Measurements from ENCODE around the gene MLX. TPM values are rescaled to one million over a fixed set of nuclear protein-coding genes. Genes with fewer than 3 reads are reported as not detected.

The MLX gene
- total and polyA plus RNA-seq, 2 of the 8 experiments (the other 6 are each of a cell fraction or from before 2014, with no cell fraction given) = 27.0 to 27.5 TPM

DNA sequence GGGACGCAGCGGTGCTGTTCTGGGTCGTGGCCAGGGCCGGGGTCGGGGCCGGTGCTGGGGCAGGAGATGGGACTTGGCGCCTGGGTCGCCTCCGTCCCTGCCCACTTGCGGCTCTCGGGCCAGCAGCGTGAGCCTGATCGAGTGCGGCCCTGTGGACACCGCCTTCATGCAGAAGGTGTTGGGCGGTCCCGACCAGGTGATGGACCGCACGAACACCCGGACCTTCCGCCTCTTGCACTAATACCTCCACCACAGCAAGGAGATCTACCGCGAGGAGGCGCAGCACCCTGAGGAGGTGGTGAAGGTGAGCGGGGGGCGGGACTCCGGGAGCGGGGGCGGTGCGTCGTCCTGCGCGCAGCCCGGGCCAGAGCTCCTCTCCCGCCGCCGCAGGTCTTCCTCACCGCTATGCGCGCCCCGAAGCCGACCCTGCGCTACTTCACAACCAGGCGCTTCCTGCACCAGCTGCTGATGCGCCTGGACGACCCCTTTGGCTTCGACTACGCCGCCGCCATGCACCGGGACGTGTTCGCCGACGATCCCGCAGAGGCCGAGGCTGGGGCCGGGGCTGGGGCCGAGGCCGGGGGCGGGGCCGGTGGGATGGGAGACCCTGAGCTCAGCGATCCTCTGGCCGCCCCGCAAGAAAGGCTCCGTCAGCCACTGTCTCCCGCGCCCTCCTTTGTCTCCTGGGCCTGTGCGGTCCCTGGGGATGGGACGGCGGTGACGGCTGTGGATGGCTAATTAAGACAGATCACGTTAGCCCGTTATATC is 18.6 kb upstream of the MLX start (continued):
- TF ChIP-seq RNF2 (IDR thresholded peaks at IDR 0.05; ENCODE audit: borderline replicate concordance, low read depth, low read length, missing control alignments, poor library complexity, severe bottlenecking) = no peak
- peak; percentile 62; the same call in 1 of the 2 replicates for TF ChIP-seq TAF1 (IDR thresholded peaks at IDR 0.05; ENCODE audit: low read depth, low read length)
- no peak for TF ChIP-seq CBX5 (IDR thresholded peaks at IDR 0.05; ENCODE audit: low read depth, low read length)
- TF ChIP-seq KDM4A (IDR thresholded peaks at IDR 0.05; ENCODE audit: low read depth, low read length, severe bottlenecking) = peak; percentile 27
- peak; percentile 98 for TF ChIP-seq EGR1 (IDR thresholded peaks at IDR 0.05; ENCODE audit: borderline replicate concordance, low read depth, low read length)
- 0 out of 2 replicates have a peak, but pooled peaks have one; percentile 1 for TF ChIP-seq CEBPB (IDR thresholded peaks at IDR 0.05; ENCODE audit: low read depth, low read length)
- peak; percentile 57 to 62; a peak in 2 of 3 replicates for TF ChIP-seq POLR2A (IDR thresholded peaks at IDR 0.05; ENCODE audit: control extremely low read depth in 1 of 2, low read depth in 2 of 2, low read length in 2 of 2)
- no peak for TF ChIP-seq SIX5 (IDR thresholded peaks at IDR 0.05; ENCODE audit: low read depth, low read length)
- no peak for TF ChIP-seq NRF1 (IDR thresholded peaks at IDR 0.05; ENCODE audit: low read depth, low read length)
- TF ChIP-seq SIN3A (conservative IDR thresholded peaks at IDR 0.05 in 1 of 2, IDR thresholded peaks at IDR 0.05 in 1 of 2; ENCODE audit: low read depth in 1 of 2, low read length in 2 of 2) = peak in 1 of 2 experiments; percentile 56; a peak in 1 of 4 replicates
- no peak for TF ChIP-seq TBP (IDR thresholded peaks at IDR 0.05; ENCODE audit: low read depth, low read length)
- no peak for TF ChIP-seq NANOG (IDR thresholded peaks at IDR 0.05; ENCODE audit: insufficient read depth, low read depth, low read length, poor library complexity, severe bottlenecking)
- no peak for TF ChIP-seq CHD1 (IDR thresholded peaks at IDR 0.05; ENCODE audit: low read depth, low read length)
- TF ChIP-seq, protein P1, sequence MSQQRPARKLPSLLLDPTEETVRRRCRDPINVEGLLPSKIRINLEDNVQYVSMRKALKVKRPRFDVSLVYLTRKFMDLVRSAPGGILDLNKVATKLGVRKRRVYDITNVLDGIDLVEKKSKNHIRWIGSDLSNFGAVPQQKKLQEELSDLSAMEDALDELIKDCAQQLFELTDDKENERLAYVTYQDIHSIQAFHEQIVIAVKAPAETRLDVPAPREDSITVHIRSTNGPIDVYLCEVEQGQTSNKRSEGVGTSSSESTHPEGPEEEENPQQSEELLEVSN (IDR thresholded peaks at IDR 0.05) = peak; percentile 65; the same call in 1 of the 2 replicates
- TF ChIP-seq CREB1 (IDR thresholded peaks at IDR 0.05) = peak; percentile 63
- TF ChIP-seq RAD21 (IDR thresholded peaks at IDR 0.05 in 1 of 2, conservative IDR thresholded peaks at IDR 0.05 in 1 of 2; ENCODE audit: low read depth in 2 of 2, low read length in 2 of 2) = peak; percentile 36 to 48
- no peak; the same call in 1 of the 2 replicates for TF ChIP-seq CHD2 (IDR thresholded peaks at IDR 0.05; ENCODE audit: low read length)
